ENCODE measurements around the gene KATNBL1. TPM values are rescaled to one million over a fixed set of nuclear protein-coding genes. Genes with fewer than 3 reads are reported as not detected.

The KATNBL1 gene
- total RNA-seq, 3 donors from 2014 or later: 42.8 to 52.6 (median 46.2) TPM

DNA sequence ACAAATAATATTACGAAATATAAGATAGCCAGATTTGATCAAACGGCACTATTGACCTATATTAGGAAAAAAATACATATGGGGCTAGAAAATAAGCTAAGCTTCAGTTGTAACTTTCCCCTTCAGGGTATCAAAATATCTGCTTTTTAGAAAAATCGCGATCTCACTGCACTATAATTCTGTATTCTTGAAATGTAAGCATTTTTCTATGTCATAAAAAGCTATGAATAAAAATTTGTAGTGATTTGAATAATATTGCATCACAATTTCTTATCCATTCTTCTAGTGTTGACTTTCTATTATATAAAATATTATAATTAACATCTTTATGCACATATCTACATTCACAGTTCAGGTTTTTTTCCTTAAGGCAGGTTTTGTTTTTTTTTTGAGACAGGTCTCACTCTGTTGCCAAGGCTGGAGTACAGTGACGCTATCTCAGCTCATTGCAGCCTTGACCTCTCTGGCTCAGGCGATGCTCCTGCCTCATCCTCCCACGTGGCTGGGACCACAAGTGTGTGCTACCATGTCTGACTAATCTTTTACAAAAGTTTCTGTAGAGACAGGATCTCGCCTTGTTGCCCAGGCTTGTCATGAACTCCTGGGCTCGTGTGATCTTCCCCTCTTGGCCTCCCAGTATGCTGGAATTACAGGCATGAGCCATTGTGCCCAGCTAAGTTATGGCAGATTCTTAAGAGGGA is 36.5 kb upstream of the KATNBL1 start:
- intact Hi-C loops (cut with DNase I, micrococcal nuclease): no loop called here
- Histone ChIP-seq H3K4me1 (ENCODE audit: low read depth) (no peaks in the 10 kb centered on the region), H3K9me3 (no peaks in the 10 kb centered on the region), H3K36me3 (ENCODE audit: low read depth) (no peaks in the 10 kb centered on the region), H3K4me3 (no peak overlapping the region)
- TF ChIP-seq CTCF (IDR thresholded peaks at IDR 0.05): no peak
- DNase-seq (no peak), ATAC-seq (no peak)

- DNase-seq (no peak), ATAC-seq (no peak)
- TF ChIP-seq CTCF (IDR thresholded peaks at IDR 0.05): no peak
- Histone ChIP-seq H3K4me3 (no peak overlapping the region), H3K9me3 (no peaks in the 10 kb centered on the region), H3K36me3 (ENCODE audit: low read depth) (peaks cover 4% of the 10 kb centered on the region), H3K4me1 (ENCODE audit: low read depth) (no peaks in the 10 kb centered on the region)
- intact Hi-C loops (cut with DNase I, micrococcal nuclease): no loop called here
Observed at GRCh38 chr15:34243226-34243625, 33.3 kb upstream of the KATNBL1 start.

- DNase-seq (no peak), ATAC-seq (no peak)
- intact Hi-C loops (cut with DNase I, micrococcal nuclease): no loop called here
- Histone ChIP-seq H3K36me3 (ENCODE audit: low read depth) (peaks cover 8% of the 10 kb centered on the region), H3K4me3 (no peak overlapping the region), H3K4me1 (ENCODE audit: low read depth) (no peaks in the 10 kb centered on the region), H3K9me3 (no peaks in the 10 kb centered on the region)
- no peak for TF ChIP-seq CTCF (IDR thresholded peaks at IDR 0.05)
Observed at GRCh38 chr15:34242331-34242710, 32.4 kb upstream of the KATNBL1 start.

GRCh38 chr15:34241376-34242330 is 31.8 kb upstream of the KATNBL1 start:
- peak in 1 of 3 donors; percentile 62 for DNase-seq
- intact Hi-C loops (cut with DNase I, micrococcal nuclease): no loop called here
- no peak overlapping the region for H3K4me3 ChIP-seq
- TF ChIP-seq CTCF (IDR thresholded peaks at IDR 0.05): peak; percentile 61
- peak; percentile 73 for ATAC-seq
- H3K9me3 ChIP-seq: no peaks in the 10 kb centered on the region
- H3K36me3 ChIP-seq (ENCODE audit: low read depth): peaks cover 8% of the 10 kb centered on the region
- no peaks in the 10 kb centered on the region for H3K4me1 ChIP-seq (ENCODE audit: low read depth)

DNA sequence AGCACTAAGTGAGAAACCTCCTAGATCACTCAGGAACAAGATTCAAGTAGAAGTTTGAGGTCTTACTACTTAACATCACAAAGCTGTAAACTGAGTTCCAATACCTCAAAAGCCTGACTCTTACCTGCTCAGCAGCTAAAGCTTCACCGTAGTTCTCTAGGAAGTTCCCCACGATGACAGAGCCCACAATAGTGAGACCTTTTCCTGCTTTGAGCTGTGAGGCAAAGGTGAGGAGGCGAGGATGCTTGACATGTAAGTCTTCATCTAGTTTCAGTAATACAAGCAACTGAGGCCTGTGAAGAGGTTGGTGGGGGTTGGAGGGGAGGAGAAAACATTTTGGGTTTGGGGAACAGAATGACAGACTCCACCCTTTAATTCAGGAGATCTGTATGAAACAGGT is 30.6 kb upstream of the KATNBL1 start:
- no peak for DNase-seq
- ATAC-seq: no peak
- H3K4me1 ChIP-seq (ENCODE audit: low read depth): no peaks in the 10 kb centered on the region
- peaks cover 8% of the 10 kb centered on the region for H3K36me3 ChIP-seq (ENCODE audit: low read depth)
- no peaks in the 10 kb centered on the region for H3K9me3 ChIP-seq
- intact Hi-C loops (cut with DNase I, micrococcal nuclease): no loop called here
- no peak overlapping the region for H3K4me3 ChIP-seq
- no peak for TF ChIP-seq CTCF (IDR thresholded peaks at IDR 0.05)
